ENCODE data around the gene FGD3. TPM values are rescaled to one million over a fixed set of nuclear protein-coding genes. Genes with fewer than 3 reads are reported as not detected.
"Not testable (repeated sequence)": the region's sequence is repeated elsewhere in the genome, so short reads cannot be mapped to it uniquely, and the experiment has no call there.

FGD3 gene
- polyA plus RNA-seq, 2 donors = 2.1 to 2.3 TPM

DNA sequence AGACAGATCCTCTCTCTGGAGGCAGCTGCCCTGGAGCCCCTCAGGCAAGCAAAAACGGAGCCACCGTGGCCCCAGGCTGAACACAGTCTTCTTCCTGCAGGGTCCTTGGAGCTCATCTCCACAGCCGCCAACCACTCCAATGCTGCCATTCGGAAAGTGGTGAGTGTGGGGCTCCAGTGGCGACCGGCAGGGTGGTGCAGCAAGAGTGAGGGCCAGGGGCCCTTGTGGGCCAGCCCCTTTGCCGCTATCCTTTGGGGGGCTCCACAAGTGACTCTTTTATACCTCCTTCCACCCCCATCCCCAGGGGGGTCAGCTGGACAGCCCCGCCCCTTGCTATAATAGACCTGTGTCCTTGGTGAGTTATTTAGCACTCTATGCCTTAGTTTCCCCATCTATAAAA is 63.8 kb downstream of the FGD3 start:
- H3K4me1 ChIP-seq (ENCODE audit: control insufficient read depth in 2 of 2, insufficient read depth in 2 of 2, low read length in 1 of 2) = no peaks in the 10 kb centered on the region
- no peak overlapping the region for H3K4me3 ChIP-seq (ENCODE audit: low read depth in 1 of 2, low read length in 2 of 2)
- H3K27ac ChIP-seq (ENCODE audit: low read depth in 2 of 2, low read length in 1 of 2) = no peak overlapping the region
- 90 to 95% methylated on average over 8 of the region's 8 CpGs for WGBS, 2 donors
- peaks cover 0 to 7% of the 10 kb centered on the region in 2 donors for H3K36me3 ChIP-seq (ENCODE audit: control insufficient read depth in 2 of 2, insufficient read depth in 2 of 2, low read length in 1 of 2)
- peaks cover 0 to 2% of the 10 kb centered on the region in 2 donors for H3K9me3 ChIP-seq (ENCODE audit: control insufficient read depth in 2 of 2, insufficient read depth in 1 of 2, low read depth in 1 of 2, low read length in 1 of 2)
- H3K27me3 ChIP-seq (ENCODE audit: control insufficient read depth in 1 of 2, insufficient read depth in 2 of 2, low read length in 2 of 2) = no peaks in the 10 kb centered on the region

DNA sequence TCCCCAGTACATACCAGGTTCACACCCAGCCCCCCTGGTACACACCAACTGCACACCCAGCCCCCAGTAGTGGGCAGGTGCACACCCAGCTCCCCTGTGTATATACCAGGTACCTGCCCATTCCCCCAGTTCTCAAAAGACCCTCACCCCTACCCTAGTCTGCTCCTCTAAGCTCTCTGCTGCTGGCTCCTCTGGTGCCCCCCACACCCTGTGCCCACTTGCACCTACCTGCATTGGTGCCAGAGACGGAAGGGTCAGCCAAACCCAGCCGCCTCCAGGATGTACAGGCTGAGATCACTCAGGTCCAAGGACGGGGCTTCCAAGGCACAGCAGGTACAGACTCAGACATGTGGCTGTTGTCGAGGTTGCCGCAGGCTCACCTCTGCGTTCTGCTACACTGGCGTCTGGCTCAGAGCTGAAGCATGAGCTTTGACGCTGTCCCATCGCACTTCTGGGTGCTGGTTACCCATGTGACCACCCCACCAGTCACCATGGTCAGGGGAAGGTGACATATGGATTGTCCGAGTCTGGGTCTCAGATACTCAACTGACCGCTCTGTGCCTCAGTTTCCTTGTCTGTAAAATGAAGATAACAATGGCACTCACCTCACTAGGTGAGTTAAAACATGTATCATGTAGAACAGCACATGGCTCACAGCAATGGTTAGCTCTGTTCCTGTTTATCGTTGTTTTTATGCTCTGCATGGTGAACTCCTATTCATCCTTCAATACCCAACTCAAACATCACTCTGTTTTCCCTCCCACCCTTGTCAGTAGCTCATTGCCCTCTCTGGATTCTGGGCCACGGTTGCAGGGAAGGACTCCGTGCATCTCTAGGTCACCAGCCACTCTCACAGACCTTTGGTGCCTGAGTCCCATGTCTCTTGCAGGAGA is 65.9 kb downstream of the FGD3 start:
- Histone ChIP-seq H3K9me3 (ENCODE audit: control insufficient read depth in 2 of 2, insufficient read depth in 1 of 2, low read depth in 1 of 2, low read length in 1 of 2) (peaks cover 0 to 2% of the 10 kb centered on the region in 2 donors), H3K27ac (ENCODE audit: low read depth in 2 of 2, low read length in 1 of 2) (no peak overlapping the region), H3K27me3 (ENCODE audit: control insufficient read depth in 1 of 2, insufficient read depth in 2 of 2, low read length in 2 of 2) (no peaks in the 10 kb centered on the region), H3K36me3 (ENCODE audit: control insufficient read depth in 2 of 2, insufficient read depth in 2 of 2, low read length in 1 of 2) (peaks cover 0 to 2% of the 10 kb centered on the region in 2 donors), H3K4me1 (ENCODE audit: control insufficient read depth in 2 of 2, insufficient read depth in 2 of 2, low read length in 1 of 2) (no peaks in the 10 kb centered on the region), H3K4me3 (ENCODE audit: low read depth in 1 of 2, low read length in 2 of 2) (no peak overlapping the region)
- 92 to 94% methylated on average over 14 of the region's 14 CpGs for WGBS, 2 donors

- Histone ChIP-seq H3K9me3 (ENCODE audit: control insufficient read depth in 2 of 2, insufficient read depth in 1 of 2, low read depth in 1 of 2, low read length in 1 of 2) (peaks cover 0 to 2% of the 10 kb centered on the region in 2 donors), H3K27ac (ENCODE audit: low read depth in 2 of 2, low read length in 1 of 2) (no peak overlapping the region), H3K4me1 (ENCODE audit: control insufficient read depth in 2 of 2, insufficient read depth in 2 of 2, low read length in 1 of 2) (no peaks in the 10 kb centered on the region), H3K27me3 (ENCODE audit: control insufficient read depth in 1 of 2, insufficient read depth in 2 of 2, low read length in 2 of 2) (no peaks in the 10 kb centered on the region), H3K4me3 (ENCODE audit: low read depth in 1 of 2, low read length in 2 of 2) (no peak overlapping the region), H3K36me3 (ENCODE audit: control insufficient read depth in 2 of 2, insufficient read depth in 2 of 2, low read length in 1 of 2) (peaks cover 0 to 2% of the 10 kb centered on the region in 2 donors)
- WGBS, 2 donors = 76 to 83% methylated on average over 13 of the region's 13 CpGs
These were observed 66.7 kb downstream of the FGD3 start for GRCh38 chr9:93013856-93014582.

DNA sequence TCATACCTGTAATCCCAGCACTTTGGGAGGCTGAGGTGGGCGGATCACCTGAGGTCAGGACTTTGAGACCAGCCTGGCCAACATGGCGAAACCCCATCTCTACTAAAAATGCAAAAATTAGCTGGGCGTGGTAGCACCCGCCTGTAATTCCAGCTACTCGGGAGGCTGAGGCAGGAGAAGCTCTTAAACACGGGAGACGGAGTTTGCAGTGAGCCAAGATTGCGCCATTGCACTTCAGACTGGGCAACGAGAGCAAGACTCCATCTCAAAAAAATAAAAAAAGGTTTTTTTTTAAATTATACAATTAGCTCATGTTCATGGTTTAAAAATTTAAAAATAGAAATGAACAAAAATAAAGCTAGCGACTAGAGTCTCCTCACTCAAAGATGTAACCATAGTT is 67.9 kb downstream of the FGD3 start:
- H3K4me3 ChIP-seq (ENCODE audit: low read depth in 1 of 2, low read length in 2 of 2); H3K27ac ChIP-seq (ENCODE audit: low read depth in 2 of 2, low read length in 1 of 2); H3K4me1 ChIP-seq (ENCODE audit: control insufficient read depth in 2 of 2, insufficient read depth in 2 of 2, low read length in 1 of 2); H3K9me3 ChIP-seq (ENCODE audit: control insufficient read depth in 2 of 2, insufficient read depth in 1 of 2, low read depth in 1 of 2, low read length in 1 of 2); H3K27me3 ChIP-seq (ENCODE audit: control insufficient read depth in 1 of 2, insufficient read depth in 2 of 2, low read length in 2 of 2); H3K36me3 ChIP-seq (ENCODE audit: control insufficient read depth in 2 of 2, insufficient read depth in 2 of 2, low read length in 1 of 2): not testable (repeated sequence)
- WGBS, 2 donors = 84 to 85% methylated on average over 10 of the region's 10 CpGs

GRCh38 chr9:93017621-93018020 is 70.3 kb downstream of the FGD3 start:
- H3K27ac ChIP-seq (ENCODE audit: low read depth in 2 of 2, low read length in 1 of 2) = no peak overlapping the region
- peaks cover 0 to 5% of the 10 kb centered on the region in 2 donors for H3K36me3 ChIP-seq (ENCODE audit: control insufficient read depth in 2 of 2, insufficient read depth in 2 of 2, low read length in 1 of 2)
- WGBS, 2 donors = 96 to 98% methylated on average over 9 of the region's 9 CpGs

DNA sequence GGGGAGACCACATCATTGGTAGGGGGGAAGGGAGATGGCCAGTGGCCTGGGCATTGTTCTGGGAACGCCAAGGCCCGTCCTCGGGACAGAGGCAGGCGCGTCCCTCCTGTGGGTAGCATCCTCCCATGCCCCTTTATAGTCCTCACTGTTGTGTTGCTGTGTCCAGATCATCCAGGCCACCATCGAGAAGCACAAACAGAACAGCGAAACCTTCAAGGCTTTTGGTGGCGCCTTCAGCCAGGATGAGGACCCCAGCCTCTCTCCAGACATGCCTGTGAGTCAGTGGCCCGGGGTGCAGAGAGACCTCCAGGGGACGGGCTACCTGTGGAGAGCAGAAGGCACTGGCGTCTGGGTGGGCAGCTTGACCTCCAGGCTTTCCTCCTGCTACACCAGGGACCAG is 72.8 kb downstream of the FGD3 start:
- H3K4me1 ChIP-seq (ENCODE audit: control insufficient read depth in 2 of 2, insufficient read depth in 2 of 2, low read length in 1 of 2) = peaks cover 0 to 2% of the 10 kb centered on the region in 2 donors
- no peak overlapping the region for H3K27ac ChIP-seq (ENCODE audit: low read depth in 2 of 2, low read length in 1 of 2)
- H3K36me3 ChIP-seq (ENCODE audit: control insufficient read depth in 2 of 2, insufficient read depth in 2 of 2, low read length in 1 of 2) = peaks cover 0 to 5% of the 10 kb centered on the region in 2 donors
- H3K4me3 ChIP-seq (ENCODE audit: low read depth in 1 of 2, low read length in 2 of 2) = no peak overlapping the region
- H3K9me3 ChIP-seq (ENCODE audit: control insufficient read depth in 2 of 2, insufficient read depth in 1 of 2, low read depth in 1 of 2, low read length in 1 of 2) = no peaks in the 10 kb centered on the region
- WGBS, 2 donors = 94 to 95% methylated on average over 11 of the region's 11 CpGs
- H3K27me3 ChIP-seq (ENCODE audit: control insufficient read depth in 1 of 2, insufficient read depth in 2 of 2, low read length in 2 of 2) = no peaks in the 10 kb centered on the region

More at GRCh38 chr9:93017621-93018020, 70.3 kb downstream of the FGD3 start:
- Histone ChIP-seq H3K9me3 (ENCODE audit: control insufficient read depth in 2 of 2, insufficient read depth in 1 of 2, low read depth in 1 of 2, low read length in 1 of 2) (peaks cover 0 to 2% of the 10 kb centered on the region in 2 donors), H3K27me3 (ENCODE audit: control insufficient read depth in 1 of 2, insufficient read depth in 2 of 2, low read length in 2 of 2) (no peaks in the 10 kb centered on the region), H3K4me1 (ENCODE audit: control insufficient read depth in 2 of 2, insufficient read depth in 2 of 2, low read length in 1 of 2) (no peaks in the 10 kb centered on the region), H3K4me3 (ENCODE audit: low read depth in 1 of 2, low read length in 2 of 2) (no peak overlapping the region)

DNA sequence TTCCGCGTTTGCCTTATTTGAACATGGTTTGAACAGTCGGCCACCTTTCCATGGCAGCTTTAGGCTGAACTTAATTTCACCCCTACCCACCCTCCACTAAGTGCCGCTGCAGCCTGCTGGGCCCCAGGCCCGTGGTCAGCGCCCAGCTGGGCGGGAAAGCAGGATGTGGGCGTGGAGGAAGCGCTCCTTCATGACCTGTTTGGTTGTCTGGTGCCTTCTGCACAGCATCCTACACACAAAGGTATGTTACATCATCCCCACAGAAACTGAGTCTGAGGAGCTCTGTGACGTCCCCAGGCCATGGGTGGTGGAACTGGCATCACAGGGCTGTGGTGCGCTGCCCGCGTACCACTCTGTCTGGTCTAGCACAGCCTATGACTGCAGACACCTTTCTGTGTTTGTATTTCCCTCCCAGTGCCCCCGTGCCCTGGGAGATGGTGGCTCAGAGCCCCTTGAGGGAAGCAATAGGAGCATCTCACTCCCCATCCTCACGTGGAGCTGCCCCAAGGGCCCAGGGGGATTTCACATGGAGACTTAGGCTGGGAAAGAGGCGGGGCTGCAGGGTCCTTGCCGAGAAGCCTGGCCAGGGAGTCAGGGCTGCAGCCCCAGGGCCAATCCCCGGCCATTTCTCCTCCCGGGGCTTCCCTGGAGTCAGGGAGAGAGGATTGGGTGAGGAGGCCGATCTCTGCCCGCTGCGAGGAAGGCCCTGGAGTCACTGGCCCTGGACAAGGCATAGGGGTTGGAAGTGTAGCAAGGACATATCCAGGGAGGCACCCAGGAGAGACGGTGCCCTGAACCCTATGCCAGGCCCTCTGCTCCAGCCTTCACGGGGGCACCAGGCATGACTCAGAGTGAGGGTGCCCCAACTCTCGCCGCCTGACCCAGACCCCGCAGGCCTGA is 73.7 kb downstream of the FGD3 start:
- Histone ChIP-seq H3K27me3 (ENCODE audit: control insufficient read depth in 1 of 2, insufficient read depth in 2 of 2, low read length in 2 of 2) (no peaks in the 10 kb centered on the region), H3K9me3 (ENCODE audit: control insufficient read depth in 2 of 2, insufficient read depth in 1 of 2, low read depth in 1 of 2, low read length in 1 of 2) (no peaks in the 10 kb centered on the region), H3K27ac (ENCODE audit: low read depth in 2 of 2, low read length in 1 of 2) (no peak overlapping the region), H3K4me3 (ENCODE audit: low read depth in 1 of 2, low read length in 2 of 2) (no peak overlapping the region), H3K36me3 (ENCODE audit: control insufficient read depth in 2 of 2, insufficient read depth in 2 of 2, low read length in 1 of 2) (peaks cover 0 to 3% of the 10 kb centered on the region in 2 donors), H3K4me1 (ENCODE audit: control insufficient read depth in 2 of 2, insufficient read depth in 2 of 2, low read length in 1 of 2) (peaks cover 0 to 2% of the 10 kb centered on the region in 2 donors)
- WGBS, 2 donors = 71 to 75% methylated on average over 27 of the region's 27 CpGs

- H3K4me1 ChIP-seq (ENCODE audit: control insufficient read depth in 2 of 2, insufficient read depth in 2 of 2, low read length in 1 of 2) = peaks cover 0 to 2% of the 10 kb centered on the region in 2 donors
- peaks cover 0 to 3% of the 10 kb centered on the region in 2 donors for H3K36me3 ChIP-seq (ENCODE audit: control insufficient read depth in 2 of 2, insufficient read depth in 2 of 2, low read length in 1 of 2)
- WGBS, 2 donors = 86 to 89% methylated on average over 9 of the region's 9 CpGs
- no peak overlapping the region for H3K27ac ChIP-seq (ENCODE audit: low read depth in 2 of 2, low read length in 1 of 2)
- H3K27me3 ChIP-seq (ENCODE audit: control insufficient read depth in 1 of 2, insufficient read depth in 2 of 2, low read length in 2 of 2) = no peaks in the 10 kb centered on the region
- no peaks in the 10 kb centered on the region for H3K9me3 ChIP-seq (ENCODE audit: control insufficient read depth in 2 of 2, insufficient read depth in 1 of 2, low read depth in 1 of 2, low read length in 1 of 2)
- H3K4me3 ChIP-seq (ENCODE audit: low read depth in 1 of 2, low read length in 2 of 2) = no peak overlapping the region
These were observed 74.7 kb downstream of the FGD3 start for GRCh38 chr9:93022066-93022465.

All from esophagus (tissue), 2 donors.